Stimulated activated CD4-positive, alpha-beta T cell treated with anti-CD3 and anti-CD28 coated beads, Interleukin-2, amount 100 ng/mL, for 24 hours (primary cell): ENCODE measurements around the gene ITGA5.
"Not testable (repeated sequence)": the region's sequence is repeated elsewhere in the genome, so short reads cannot be mapped to it uniquely, and the experiment has no call there.

Experiments
- DNase-seq, 2 donors: peaks; one replicate each; pipeline ENCODE4 v3.0.0-alpha.2; 2020

The ITGA5 gene

DNA sequence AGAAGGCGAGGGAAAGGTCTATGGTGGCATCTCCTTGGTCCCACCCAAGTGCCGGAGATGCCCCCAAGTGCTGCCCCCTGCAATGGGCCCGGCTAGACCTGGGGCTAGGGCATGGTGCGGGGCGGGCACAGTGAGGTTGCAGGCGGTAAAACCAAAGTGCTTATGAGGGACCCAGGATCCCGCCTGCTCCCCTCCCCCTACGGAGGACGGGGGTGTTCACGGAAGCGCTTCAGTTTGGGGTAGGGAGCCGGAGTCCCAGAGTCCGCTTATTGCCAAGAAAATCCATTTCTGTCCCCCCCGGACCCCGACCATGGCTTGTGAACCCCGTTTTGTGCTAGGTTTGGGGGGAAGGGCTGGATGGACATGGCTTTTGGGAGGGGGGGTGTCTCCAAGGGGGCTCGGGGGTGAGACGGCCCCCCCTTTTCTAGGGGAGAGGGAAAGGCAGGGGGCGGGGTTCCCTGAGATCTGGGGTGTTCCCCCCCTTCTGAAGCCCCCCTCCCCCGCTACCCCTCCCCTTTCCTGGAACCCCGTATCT, 49.4 kb downstream of the ITGA5 start:
- no peak for DNase-seq

DNA sequence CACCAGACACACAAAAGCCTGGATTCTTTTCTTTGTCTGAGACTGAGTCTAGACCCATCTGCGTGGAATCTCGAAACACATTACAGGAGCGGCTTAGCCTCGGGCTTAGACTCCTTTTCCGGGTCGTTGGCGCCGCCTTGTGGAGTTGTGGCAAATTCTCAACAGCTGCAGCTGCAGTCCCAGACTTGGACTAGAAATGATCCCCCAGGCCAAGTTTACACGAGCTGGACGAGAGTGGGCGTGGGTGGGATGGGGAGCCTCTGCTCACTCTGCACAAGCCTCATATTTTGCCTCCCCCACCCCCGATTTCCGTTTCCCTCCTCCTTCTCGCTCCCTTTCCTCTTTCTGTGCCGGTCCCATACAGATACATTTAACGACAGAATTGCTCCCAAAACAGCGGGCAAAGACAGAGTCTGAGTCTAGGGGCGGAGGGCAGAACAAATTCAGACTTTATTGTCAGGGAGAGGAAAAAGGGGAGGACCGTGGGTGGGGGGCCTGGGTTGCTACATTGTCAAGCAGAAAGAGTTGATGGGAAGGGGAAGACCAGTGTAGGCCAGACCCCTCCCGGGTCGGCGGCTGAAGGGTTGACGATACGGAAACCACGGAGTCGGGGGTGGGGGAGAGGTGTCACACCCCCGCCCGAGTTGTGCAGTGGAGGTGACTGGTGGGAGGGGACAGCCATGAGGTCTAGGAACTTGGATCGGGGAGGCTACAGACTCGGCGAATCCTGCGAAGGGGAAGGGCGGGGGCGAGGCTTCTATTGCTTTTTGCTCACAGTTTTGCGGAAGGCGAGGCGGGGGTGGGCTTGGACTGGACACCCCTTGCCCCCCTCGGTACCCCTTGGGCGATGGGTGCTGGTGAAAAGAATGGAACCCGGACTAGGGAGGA, 50.1 kb downstream of the ITGA5 start:
- DNase-seq: peak; percentile 94 to 95

DNA sequence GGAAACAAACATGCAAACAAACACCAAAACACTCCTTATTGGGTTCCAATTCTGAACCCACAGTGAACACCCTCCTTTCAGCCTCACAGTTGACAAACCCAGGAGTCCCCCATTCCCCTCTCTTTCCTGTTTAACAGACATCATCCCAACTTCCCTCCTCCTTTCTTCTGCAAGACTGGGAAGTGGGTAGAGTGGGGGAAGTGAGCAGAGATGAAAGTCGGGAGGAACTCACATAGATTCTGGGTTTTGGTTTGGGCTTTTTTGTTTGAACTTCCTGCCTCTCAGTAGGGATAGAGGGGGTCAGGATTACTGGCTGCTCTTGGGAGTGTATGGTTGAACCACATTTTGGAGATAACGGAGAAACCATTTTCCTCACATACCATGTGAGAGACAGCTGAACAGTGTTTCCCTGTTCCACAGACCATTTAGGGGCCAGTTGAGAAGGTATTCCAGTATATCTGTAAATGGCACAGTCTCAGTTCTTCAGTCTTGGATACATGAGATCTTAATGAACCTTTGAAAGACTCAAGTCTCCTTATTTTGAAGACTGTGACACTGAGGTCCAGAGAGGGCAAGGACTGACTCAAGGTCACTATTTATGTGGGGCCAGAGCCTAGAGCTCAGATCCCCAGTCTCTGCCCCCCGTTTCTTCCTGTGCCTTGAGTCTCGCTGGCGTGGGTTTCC, 50.9 kb downstream of the ITGA5 start:
- no peak for DNase-seq

DNA sequence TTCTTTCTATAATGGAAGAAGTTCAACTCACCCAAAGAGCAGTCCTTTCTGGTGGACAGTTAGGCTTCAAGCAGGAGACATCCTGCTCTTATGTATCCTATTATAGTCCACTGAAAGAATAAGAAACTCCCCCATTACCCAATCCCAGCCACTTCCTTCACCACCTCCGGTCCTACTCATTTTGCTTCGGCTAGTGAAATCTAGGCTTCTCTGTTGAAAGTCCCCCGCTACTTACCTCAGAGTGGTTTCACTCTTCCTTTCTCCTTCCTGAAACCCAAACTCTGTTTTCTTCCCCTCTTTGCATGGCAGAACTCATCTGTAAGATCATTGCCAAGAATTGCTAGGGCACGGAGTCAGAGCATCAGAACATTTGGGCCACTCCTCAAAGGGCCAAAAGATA, 54.7 kb downstream of the ITGA5 start, which contains the start of gene GPR84:
TSS of gene GPR84 (minus strand) at position 74 of the 400 bp plus-strand sequence. CDS start 635 bp downstream, outside the sequence.
- no peak for DNase-seq

DNA sequence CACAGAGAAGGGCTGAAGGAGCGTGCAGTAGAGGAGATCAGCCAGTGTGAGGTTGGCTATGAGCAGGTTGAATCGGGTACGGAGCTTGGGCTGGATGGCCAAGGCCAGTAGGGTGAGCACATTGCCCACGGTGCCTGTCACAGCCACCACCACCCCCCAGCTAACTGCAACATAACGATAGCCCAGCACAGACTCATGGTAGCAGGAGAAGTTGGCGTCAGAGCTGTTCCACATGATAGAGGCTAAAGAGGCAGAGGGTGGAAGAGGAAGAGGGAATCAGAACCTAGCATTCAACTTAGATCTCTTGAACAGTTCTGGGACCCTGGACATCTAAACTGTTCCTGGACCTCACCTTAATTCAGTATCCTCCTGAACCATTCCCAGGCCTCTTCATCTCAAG, 55.4 kb downstream of the ITGA5 start:
- DNase-seq: no peak

DNA sequence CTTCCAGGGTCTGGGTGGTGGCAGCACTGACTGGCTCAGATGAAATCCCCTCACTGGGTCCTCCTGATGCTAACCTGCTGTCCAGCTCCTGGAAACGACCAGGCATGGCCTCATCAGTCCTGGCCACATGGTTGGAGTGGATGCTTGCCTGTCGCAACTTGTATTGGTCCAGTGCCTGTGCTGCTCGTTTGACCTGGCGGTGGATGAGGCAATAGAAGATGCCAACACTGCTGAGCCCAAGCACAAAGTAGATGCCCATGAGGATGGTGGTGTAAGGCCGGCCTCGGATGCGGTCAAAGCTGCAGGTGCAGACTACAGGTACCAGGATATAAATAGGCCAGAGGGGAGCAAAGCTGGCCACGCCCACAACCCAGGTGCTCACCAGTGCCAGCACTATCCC, 56.0 kb downstream of the ITGA5 start:
- no peak for DNase-seq

DNA sequence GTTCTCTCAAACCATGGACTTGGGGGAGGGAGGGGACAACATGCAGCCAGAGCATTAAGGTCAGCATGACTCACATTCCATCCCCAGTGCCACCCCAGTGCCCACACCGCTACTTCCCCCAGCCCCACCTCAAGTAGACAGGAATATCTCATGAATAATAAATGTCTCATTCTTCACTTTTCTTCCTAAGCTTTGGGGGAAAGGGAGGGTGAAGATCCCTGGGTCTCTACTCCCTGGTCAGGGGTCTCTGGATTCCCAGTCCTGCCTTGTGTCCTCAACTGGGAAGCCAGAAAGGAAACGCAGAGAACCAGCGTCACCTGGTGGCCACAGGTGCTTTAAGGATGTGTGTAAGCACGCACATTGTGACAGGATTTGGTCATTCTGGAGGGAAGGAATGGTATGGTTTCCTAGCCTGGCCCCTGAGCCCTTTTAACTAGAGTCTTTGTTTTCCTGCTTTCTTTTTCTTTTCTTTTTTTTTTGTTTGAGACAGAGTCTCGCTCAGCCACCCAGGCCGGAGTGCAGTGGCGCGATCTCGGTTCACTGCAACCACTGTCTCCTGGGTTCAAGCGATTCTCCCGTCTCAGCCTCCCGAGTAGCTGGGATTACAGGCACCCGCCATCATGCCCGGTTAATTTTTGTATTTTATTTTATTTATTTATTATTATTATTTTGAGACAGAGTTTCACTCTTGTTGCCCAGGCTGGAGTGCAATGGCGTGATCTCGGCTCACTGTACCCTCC, 58.2 kb downstream of the ITGA5 start:
- DNase-seq: peak; percentile 67 to 73

DNA sequence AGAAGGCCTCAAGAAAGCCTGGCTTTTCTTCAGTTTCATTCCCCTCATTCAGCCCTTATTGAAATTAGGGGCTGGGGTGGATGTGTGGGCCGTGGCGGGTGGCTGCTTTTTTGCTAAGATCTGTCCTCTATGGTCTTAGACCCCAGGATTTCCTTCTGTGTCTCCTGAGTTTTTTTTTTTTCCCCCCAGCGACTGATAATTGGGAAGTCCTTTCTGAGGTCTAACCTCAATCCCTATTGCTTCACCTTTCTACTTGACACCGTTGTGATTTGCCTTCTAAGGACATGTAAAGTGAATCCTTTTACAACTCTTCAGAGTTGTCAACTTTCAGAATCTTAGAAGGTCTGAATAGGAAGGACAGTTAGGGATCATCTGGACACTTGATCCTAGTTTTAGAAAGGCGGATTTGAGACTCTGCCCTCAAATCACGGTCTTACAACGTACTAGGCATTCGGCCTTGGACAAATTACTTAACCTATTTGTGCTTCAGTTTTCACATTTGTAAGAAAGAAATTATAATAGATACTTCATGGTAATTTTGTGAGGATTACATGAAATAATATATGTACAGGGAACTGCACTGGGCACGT, 59.2 kb downstream of the ITGA5 start:
- no peak for DNase-seq

DNA sequence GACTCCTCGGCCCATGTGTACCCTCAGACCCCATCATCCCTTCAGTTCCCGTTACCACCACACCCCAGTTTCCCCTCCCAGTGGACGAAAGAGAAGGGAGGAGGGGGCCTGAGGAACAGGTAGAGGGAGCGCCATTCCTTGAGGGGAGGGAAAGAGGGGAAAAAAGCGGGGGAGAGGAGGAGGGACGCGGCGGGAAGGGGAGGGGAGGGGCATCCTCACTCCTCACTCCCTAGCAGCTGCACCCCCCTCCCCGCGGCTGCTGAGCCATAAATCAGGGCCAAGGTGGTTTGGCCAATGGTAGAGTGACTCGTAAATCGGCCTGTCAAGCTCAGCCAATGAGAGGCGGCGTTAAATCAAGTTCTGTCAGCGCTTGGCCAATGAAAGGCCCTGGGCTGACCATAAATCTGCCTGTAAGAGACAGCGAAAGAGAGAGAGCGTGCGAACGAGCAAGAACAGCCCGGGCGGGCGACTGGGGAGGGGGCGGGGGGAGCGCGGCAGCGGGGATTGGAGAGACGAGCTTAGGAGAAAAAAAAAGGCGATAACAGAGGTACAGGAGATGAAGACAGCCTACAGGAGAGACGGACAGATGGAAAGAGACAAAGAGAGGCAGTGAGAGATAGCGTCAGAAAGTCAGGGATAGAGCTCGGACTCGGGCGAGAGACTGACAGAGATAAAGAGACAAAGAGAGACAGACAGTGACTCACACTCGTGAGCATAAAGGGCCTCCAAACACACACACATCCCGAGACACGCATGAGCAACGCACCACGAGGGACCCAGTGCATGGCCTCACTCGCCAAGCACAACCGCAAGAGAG, 59.9 kb downstream of the ITGA5 start:
- peak; percentile 88 to 92 for DNase-seq

DNA sequence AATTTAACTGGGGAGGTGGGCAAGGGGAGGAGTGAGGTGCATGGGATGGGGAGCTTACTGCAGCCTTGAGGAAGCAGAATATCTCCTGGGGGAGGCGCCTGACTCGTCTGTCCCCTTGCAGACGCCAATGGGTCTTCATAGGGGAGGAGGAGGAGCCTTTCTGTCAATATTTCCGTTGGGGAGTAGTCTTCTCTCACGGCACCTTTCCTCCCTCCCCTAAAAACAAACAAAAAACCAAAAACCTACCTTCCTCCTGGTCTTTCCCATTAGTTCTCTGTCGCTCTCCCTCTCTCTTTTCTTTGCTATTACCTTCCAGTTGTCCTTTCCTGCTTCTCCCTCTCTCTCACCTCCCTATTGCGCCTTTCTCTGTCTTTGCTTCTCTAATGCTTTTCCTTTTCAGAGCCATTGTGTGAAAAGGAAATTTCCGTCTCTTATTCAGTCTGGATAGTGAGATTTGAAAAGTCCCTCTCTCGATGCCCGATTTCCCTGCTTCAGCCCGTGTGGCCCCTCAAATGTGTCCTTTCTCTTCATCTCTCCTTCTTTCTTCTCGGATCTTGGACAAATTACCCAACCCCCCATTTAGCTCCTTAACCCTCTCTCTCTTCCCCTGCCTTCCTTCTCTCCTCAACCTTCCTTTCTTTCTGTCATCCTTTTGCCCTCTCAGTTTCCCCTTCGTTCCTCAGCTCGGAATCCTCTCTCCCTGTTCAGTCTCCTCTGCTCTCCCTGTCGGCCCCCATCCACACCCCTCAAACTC, 60.7 kb downstream of the ITGA5 start:
- DNase-seq: peak; percentile 48 to 54

DNA sequence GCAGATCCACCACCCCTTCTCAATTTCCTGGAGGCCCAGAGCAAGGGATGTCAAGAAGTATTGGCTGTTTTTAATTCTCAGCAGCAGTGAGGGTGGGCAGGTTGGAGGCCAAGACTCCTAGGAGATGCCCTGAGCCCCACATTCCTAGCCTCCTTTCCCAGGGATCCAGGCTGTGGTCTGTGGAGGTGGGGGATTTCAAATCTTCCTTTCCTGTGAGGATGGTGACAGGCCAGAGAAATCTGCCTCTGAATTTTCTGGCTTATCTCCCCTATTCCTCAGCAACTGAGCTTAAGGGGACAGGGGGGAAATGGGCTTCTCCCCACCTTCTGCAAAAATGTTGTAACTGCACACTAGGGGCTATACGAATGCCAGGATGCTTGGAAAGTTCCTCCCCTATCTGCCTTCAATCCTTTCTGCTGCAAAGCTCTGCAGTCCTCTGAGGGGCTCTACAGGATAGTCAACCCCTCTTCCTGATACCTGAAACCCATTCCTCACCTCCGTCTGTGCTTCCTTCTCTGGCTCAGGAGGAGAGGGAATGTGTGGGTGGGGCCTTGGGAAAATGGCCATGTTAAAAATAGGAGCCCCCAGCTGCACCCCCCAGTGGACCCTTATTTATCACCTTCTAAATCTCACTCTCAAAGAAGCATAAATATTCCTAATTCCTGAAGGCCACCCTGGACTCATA, 61.4 kb downstream of the ITGA5 start:
- no peak for DNase-seq

DNA sequence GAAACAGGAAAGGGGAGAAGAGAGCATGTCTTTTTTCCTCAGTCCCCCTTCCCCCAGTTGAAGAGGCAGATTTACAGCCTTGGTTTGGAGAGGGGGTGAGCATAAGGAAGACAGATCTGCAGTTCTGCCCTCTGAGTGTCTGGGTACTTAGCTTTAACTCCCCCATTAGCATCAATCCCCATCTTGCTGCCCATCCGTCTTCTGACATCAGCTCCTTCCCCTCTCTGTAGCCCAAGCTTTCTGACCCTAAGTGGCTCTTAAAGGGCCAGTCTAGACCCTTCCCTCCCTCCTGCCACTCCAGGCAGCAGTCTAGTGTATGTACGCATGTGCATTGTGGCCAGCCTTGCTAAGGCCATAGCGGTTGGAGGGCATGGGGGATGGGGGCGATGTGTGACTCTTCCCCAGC, 62.1 kb downstream of the ITGA5 start:
- no peak for DNase-seq

DNA sequence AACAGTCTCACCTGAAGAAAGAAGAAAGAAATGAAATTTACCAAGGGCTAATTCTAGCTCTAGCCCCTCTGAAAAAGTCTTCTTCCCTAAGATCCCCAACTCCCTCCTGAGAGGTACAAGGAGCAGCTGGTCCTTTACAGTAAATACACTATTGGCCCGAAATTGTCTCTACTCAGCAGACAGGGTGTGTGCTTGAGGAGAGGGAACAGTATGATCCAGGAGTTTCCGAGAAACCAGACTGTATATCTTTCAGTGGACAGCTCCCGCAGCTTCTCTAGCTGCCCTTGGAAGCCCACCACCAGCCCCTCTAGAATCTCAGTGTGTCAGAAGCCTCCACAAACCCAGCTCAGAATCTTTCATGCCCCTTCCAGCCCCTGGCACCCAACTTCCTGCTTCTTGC, 62.8 kb downstream of the ITGA5 start:
- DNase-seq: no peak

DNA sequence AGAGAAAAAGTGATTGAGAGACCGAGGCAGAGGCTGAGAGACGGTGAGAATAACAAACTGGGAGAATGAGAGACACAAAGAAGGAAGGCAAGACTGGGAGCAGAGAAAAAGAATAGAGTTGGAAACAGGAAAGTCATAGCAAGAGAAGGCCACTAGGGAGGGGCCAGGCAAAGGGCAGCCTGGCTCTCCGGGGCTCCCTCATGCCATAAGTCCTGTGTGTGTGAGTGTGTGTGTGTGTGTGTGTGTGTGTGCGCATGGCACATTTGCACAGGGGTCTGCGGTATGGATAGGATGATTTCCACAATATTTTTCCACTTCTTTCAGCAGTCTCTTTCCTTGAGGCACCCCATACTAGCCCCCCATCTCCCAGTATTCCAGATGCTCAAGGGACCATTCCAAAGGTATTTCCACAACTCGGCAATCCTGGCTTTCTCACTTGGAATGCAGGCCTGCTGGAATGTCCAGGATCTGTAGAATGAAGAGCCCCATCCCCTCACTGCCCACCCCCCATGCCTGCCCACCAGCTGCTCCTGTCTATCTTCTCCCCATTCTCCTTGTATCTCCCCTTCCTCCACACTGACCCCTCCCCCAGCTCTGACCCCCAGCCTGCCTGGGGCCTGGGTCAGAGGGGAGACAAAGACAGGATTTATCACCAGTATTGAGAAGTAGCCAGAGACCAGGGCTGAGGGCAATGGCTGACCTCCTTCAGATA, 63.8 kb downstream of the ITGA5 start:
- DNase-seq: no peak

DNA sequence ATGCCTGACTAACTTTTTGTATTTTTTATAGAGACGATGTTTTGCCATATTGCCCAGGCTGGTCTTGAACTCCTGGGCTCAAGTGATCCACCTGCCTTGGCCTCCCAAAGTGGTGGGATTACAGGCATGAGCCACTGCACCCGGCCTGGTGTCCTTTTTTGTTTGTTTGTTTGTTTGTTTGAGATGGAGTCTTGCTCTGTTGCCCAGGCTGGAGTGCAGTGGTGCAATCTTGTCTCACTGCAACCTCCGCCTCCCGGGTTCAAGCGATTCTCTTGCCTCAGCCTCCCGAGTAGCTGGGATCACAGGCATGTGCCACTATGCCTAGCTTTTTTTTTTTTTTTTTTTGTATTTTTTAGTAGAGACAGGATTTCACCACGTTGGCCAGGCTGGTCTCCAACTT, 64.8 kb downstream of the ITGA5 start:
- DNase-seq: not testable (repeated sequence)

DNA sequence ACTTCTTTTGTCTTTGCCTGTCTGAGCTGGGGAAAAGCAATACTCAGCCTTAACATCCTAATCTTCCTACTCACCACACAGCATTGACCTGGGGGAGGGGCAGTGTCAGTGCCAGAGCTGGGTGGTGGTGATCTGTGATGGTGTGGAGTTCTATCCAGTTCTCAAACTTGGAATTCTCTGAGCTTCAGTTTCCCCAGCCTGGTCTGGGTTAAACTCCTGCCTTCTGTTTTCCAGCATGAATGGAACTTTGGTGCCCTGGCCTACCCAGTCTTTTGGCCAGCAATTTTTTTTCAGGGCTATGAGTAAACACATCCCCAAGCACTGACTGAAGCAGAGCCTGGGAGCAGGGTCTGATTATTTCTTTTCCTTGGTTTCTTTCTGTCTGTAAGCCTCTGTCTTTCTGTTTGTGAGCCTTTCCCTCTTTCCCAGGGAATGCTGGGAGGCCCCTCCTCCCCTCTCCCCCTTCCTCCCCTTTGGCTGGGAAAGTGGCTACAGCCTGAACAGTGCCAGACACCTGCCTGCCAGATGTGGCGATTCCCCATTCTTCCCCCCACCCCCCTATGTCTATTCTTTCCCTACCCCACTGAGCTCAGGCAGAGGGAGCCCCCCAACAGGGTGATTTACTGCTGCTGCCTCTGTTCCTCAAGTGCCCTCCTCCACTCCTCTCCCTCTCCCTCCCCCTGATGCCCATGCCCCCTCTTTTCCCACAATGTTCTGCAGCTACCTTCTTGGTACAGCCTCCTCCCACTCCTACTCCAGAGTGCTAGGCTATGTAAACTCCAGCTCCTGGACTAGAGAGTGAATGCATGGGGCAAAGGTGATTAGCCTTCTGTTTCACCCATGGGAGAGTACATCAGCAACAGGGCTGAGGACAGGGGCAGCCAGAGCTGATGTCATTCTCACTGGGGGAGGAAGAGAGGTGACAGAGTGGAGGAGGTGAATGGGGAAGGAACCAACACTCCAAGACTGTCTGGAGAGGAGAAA, 65.9 kb downstream of the ITGA5 start:
- DNase-seq: no peak

DNA sequence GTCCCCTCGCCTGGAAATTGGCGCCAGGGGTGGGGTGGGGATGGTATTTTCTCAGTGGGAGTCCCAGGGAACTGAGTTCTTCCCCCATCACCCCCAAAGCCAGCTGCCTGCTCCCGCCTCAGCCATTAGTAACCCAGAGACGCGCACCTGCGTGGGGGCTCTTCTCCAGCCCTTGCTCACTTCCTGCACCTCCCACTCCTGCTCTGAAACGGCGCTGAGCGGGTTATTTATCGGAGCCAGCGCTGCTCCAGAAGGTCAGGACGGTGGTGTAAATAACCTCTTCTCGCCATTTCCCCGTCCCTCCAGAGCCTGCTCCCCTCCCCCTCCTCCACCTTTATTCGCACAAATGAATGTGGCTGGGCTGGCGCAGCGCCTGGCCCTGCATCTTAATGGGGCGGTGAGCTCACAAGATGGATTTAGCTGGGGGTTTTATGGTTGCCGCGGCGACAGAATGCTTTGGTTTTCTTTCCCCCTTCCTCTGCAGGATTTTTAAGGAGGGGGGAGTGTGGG, 67.0 kb downstream of the ITGA5 start:
- peak; percentile 42 to 53 for DNase-seq

DNA sequence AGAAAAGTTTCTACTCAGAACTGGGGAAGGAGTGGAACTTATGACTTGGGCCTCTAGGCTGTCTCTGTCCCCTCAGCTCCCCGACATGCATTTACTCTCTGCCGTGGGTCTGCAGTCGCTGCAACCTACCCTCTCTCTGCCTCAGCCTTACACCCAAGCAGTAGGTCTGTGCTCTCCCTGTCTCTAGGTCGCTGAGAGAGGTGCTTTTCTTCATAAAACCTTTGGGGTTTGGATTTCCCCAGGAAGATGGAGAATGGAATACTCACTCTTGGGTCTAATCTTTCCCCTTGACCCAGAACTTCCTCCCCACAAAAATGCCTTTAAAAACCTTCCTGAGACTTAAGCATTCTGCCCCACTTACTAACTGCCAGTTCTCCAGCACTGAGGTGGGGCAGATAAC, 67.7 kb downstream of the ITGA5 start:
- no peak for DNase-seq
